ENCODE results near the gene MAP3K6. TPM values are rescaled to one million over a fixed set of nuclear protein-coding genes. Genes with fewer than 3 reads are reported as not detected.

MAP3K6 gene
- total RNA-seq, 1 experiment from 2014 or later = 25.1 TPM

DNA sequence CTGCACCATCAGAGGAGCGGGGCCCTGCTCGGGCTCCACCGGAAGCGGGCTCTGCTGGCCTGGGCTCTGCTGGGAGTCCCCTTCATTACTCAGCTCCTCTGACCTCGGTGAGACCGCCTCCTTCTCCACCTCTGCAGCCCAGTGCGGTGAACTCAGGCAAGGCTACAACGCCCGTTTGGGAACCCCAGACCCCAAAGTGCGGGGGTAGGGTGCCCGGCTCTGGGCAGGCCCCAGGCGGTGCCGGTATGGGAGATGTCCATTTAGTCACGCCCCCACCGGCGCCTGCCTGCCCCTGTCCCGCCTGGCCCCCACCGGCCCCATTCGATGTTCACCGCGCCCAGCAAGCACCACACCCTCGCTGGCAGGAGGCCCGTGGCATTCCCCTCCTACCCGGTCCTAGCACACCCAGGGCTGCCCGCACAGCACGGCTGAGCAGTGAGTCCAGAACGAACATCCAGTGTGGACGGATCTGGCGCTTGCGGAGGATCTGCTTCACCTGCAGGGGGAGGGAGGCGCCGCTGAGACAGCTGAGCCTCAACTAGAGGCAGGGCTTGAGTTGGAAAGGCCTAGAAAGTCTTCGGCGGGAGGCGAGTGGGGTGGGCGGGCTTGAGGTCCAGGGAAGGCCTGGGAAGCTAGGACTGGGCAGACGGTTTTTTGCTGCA is 10.0 kb downstream of the MAP3K6 start:
- TF ChIP-seq EZH2 (IDR thresholded peaks at IDR 0.05; ENCODE audit: low read depth) (no peak), CTCF (conservative IDR thresholded peaks at IDR 0.05) (no peak)
- POLR2A ChIA-PET (ENCODE audit: unreplicated experiment) = interaction anchor here (0.7 kb wide), 1 partner anchor 55 kb away, joined by 8 read pairs; no protein-coding TSS in a partner anchor
- no peaks in the 10 kb centered on the region for H3K36me3 ChIP-seq (ENCODE audit: low read depth)
- no peaks in the 10 kb centered on the region for H3K9me3 ChIP-seq (ENCODE audit: insufficient read depth, low read depth)
- H3K27me3 ChIP-seq (ENCODE audit: insufficient read depth, low read depth) = no peaks in the 10 kb centered on the region
- no peaks in the 10 kb centered on the region for H3K9me2 ChIP-seq (ENCODE audit: insufficient read depth)
- no peaks in the 10 kb centered on the region for H3F3A ChIP-seq (ENCODE audit: insufficient read depth, low read depth)
- no peak for DNase-seq
- H2AFZ ChIP-seq = no peak overlapping the region
- no peaks in the 10 kb centered on the region for H3K4me1 ChIP-seq (replicated peaks; ENCODE audit: insufficient read depth)
- no peak overlapping the region for H3K4me2 ChIP-seq
- CTCF ChIA-PET = interaction anchor here (0.6 kb wide), 1 partner anchor 1250 kb away, joined by 5 read pairs; no protein-coding TSS in a partner anchor
- no peak overlapping the region for H3K4me3 ChIP-seq
- no TSS peak for BruUV-seq (replicated peaks)
- no peaks in the 10 kb centered on the region for H3K79me2 ChIP-seq (ENCODE audit: low read depth)
- H3K27ac ChIP-seq = no peak overlapping the region
- no peaks in the 10 kb centered on the region for H4K20me1 ChIP-seq (ENCODE audit: insufficient read depth)
- intact Hi-C loops (cut with micrococcal nuclease; ENCODE audit: unreplicated experiment) = no loop called here

DNA sequence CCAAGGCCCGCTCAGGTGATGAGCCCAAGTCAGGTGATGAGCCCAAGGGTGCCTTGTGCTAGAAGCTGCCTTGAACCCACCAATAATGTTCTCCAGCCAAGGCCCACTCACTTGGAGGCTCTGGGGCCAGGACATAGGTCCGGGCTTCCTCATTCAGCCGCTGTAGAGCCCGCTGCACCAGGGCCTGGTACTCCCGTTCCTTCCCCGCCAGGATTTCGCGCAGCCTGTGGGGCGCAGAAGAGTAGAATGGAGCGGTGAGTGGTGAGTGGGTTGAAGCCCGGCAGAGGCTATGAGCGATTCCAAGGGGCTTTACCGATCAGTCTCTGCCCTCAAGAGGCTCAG is 10.5 kb downstream of the MAP3K6 start:
- intact Hi-C loops (cut with micrococcal nuclease; ENCODE audit: unreplicated experiment) = no loop called here
- CTCF ChIA-PET = interaction anchor here (0.6 kb wide), 1 partner anchor 1249 kb away, joined by 5 read pairs; no protein-coding TSS in a partner anchor
- TF ChIP-seq EZH2 (IDR thresholded peaks at IDR 0.05; ENCODE audit: low read depth) = no peak
- no peak for TF ChIP-seq CTCF (conservative IDR thresholded peaks at IDR 0.05)

GRCh38 chr1:27355683-27356082 is 11.1 kb downstream of the MAP3K6 start:
- H3F3A ChIP-seq (ENCODE audit: insufficient read depth, low read depth) = no peaks in the 10 kb centered on the region
- no peak overlapping the region for H3K4me3 ChIP-seq
- H3K27ac ChIP-seq = no peak overlapping the region
- H4K20me1 ChIP-seq (ENCODE audit: insufficient read depth) = no peaks in the 10 kb centered on the region
- ChIA-PET CTCF (no interaction called here), POLR2A (ENCODE audit: unreplicated experiment) (no interaction called here)
- H3K9me2 ChIP-seq (ENCODE audit: insufficient read depth) = no peaks in the 10 kb centered on the region
- intact Hi-C loops (cut with micrococcal nuclease; ENCODE audit: unreplicated experiment) = no loop called here
- TF ChIP-seq CTCF (conservative IDR thresholded peaks at IDR 0.05) (no peak), EZH2 (IDR thresholded peaks at IDR 0.05; ENCODE audit: low read depth) (no peak)
- H3K4me1 ChIP-seq (replicated peaks; ENCODE audit: insufficient read depth) = no peaks in the 10 kb centered on the region
- H3K4me2 ChIP-seq = no peak overlapping the region
- H3K36me3 ChIP-seq (ENCODE audit: low read depth) = no peaks in the 10 kb centered on the region
- H3K79me2 ChIP-seq (ENCODE audit: low read depth) = no peaks in the 10 kb centered on the region
- DNase-seq = no peak
- no peaks in the 10 kb centered on the region for H3K9me3 ChIP-seq (ENCODE audit: insufficient read depth, low read depth)
- H3K27me3 ChIP-seq (ENCODE audit: insufficient read depth, low read depth) = no peaks in the 10 kb centered on the region
- BruUV-seq (replicated peaks) = no TSS peak
- H2AFZ ChIP-seq = no peak overlapping the region

More for the DNA sequence above, 10.5 kb downstream of the MAP3K6 start:
- no peaks in the 10 kb centered on the region for H4K20me1 ChIP-seq (ENCODE audit: insufficient read depth)
- no peak overlapping the region for H3K4me2 ChIP-seq
- no peaks in the 10 kb centered on the region for H3F3A ChIP-seq (ENCODE audit: insufficient read depth, low read depth)
- H3K27ac ChIP-seq = no peak overlapping the region
- no peaks in the 10 kb centered on the region for H3K79me2 ChIP-seq (ENCODE audit: low read depth)
- POLR2A ChIA-PET (ENCODE audit: unreplicated experiment) = no interaction called here
- no peak overlapping the region for H2AFZ ChIP-seq
- no peaks in the 10 kb centered on the region for H3K9me2 ChIP-seq (ENCODE audit: insufficient read depth)
- no peak overlapping the region for H3K4me3 ChIP-seq
- H3K9me3 ChIP-seq (ENCODE audit: insufficient read depth, low read depth) = no peaks in the 10 kb centered on the region
- H3K27me3 ChIP-seq (ENCODE audit: insufficient read depth, low read depth) = no peaks in the 10 kb centered on the region
- no TSS peak for BruUV-seq (replicated peaks)
- H3K4me1 ChIP-seq (replicated peaks; ENCODE audit: insufficient read depth) = no peaks in the 10 kb centered on the region
- no peak for DNase-seq
- no peaks in the 10 kb centered on the region for H3K36me3 ChIP-seq (ENCODE audit: low read depth)

Data from PC-9 (cell line).